ENCODE results near the gene PADI3. TPM values are rescaled to one million over a fixed set of nuclear protein-coding genes. Genes with fewer than 3 reads are reported as not detected.

The PADI3 gene
- total and polyA plus RNA-seq, 2 of the 13 experiments (the other 11 are each of a cell fraction or from before 2014, with no cell fraction given), result not detected

DNA sequence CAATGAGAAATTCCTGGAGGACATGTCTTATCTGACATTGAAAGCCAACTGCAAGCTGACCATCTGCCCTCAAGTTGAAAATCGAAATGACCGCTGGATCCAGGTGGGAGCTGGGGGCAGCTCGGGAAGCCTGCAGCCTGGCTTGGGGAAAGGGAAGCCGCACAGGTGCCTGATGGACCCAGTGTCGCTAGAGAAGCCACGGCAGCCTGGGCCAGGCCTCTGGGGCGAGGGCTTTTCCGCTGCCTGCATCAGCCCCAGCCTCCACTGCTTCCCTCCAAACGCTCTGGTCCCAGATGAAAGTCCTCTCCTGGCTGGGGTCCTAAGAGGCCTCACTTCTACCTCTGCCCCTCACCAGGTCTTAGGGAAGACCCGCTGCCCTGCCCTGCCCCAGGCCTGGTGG is 18.8 kb upstream of the PADI3 start:
- no TSS peak for BruUV-seq (replicated peaks)
- TF ChIP-seq SIX1 (CRISPR knock-in tag; IDR thresholded peaks at IDR 0.05; ENCODE audit: borderline replicate concordance) (no peak), NFE2L1 (CRISPR knock-in tag; IDR thresholded peaks at IDR 0.05; ENCODE audit: borderline replicate concordance) (no peak), MTF2 (CRISPR knock-in tag; IDR thresholded peaks at IDR 0.05; ENCODE audit: borderline replicate concordance) (no peak), ZNF296 (CRISPR knock-in tag; conservative IDR thresholded peaks at IDR 0.05) (no peak), CC2D1A (CRISPR knock-in tag; IDR thresholded peaks at IDR 0.05) (no peak), ARHGAP35 (CRISPR knock-in tag; IDR thresholded peaks at IDR 0.05; ENCODE audit: borderline replicate concordance) (no peak), NCOA1 (CRISPR knock-in tag; IDR thresholded peaks at IDR 0.05) (no peak), ZNF367 (CRISPR knock-in tag; IDR thresholded peaks at IDR 0.05; ENCODE audit: borderline replicate concordance) (no peak)
- in situ Hi-C loops (cut with HindIII; ENCODE audit: extremely low pct_ligation_motif_present, low pct_unique_long_range_greater_than_20kb), result loop anchor here (25.0 kb wide), 1 partner anchor 268 kb away; no protein-coding TSS in a partner anchor
- 0% methylated on average over 6 of the region's 10 CpGs for WGBS (ENCODE audit: low lambda C conversion rate)
- no peak overlapping the region for H2AFZ ChIP-seq (ENCODE audit: low read length)
- ChIA-PET POLR2A (no interaction called here), CTCF (ENCODE audit: low intra/inter-chr PET ratio, low total read pairs) (no interaction called here)
- no peak overlapping the region for H3K4me2 ChIP-seq (ENCODE audit: low read depth, low read length)
- no peak for ATAC-seq
- DNase-seq (ENCODE audit: low spot score), result no peak
- no peaks in the 10 kb centered on the region for H3K4me1 ChIP-seq (ENCODE audit: insufficient read depth, low read length)
- no peak overlapping the region for H3K4me3 ChIP-seq (replicated peaks in 1 of 3; ENCODE audit: insufficient read depth in 1 of 3, low read depth in 2 of 3, low read length in 3 of 3)
- no peak overlapping the region for H3K9ac ChIP-seq (ENCODE audit: insufficient read depth, low read depth, low read length)
- H3K27me3 ChIP-seq (ENCODE audit: control insufficient read depth in 1 of 2, insufficient read depth in 2 of 2, low read length in 2 of 2), result peaks cover 3 to 16% of the 10 kb centered on the region in 2 experiments; a peak in 3 of 5 replicates
- no peak for FAIRE-seq
- H4K20me1 ChIP-seq (ENCODE audit: insufficient read depth, low read length), result no peaks in the 10 kb centered on the region
- H3K79me2 ChIP-seq (ENCODE audit: insufficient read depth, low read length), result no peaks in the 10 kb centered on the region
- intact Hi-C loops (cut with micrococcal nuclease; ENCODE audit: unreplicated experiment), result no loop called here
- no peaks in the 10 kb centered on the region for H3K9me3 ChIP-seq (ENCODE audit: low read length)
- no peaks in the 10 kb centered on the region for H3K36me3 ChIP-seq (replicated peaks in 1 of 2; ENCODE audit: control insufficient read depth in 1 of 2, insufficient read depth in 2 of 2, low read length in 2 of 2)
- no peak overlapping the region for H3K27ac ChIP-seq (ENCODE audit: extremely low read length, insufficient read depth, low read length)

- POLR2A ChIA-PET, result no interaction called here
- Histone ChIP-seq H2AFZ (ENCODE audit: low read length) (no peak overlapping the region), H3K9me3 (ENCODE audit: low read length) (no peaks in the 10 kb centered on the region), H3K36me3 (replicated peaks in 1 of 2; ENCODE audit: control insufficient read depth in 1 of 2, insufficient read depth in 2 of 2, low read length in 2 of 2) (no peaks in the 10 kb centered on the region), H4K20me1 (ENCODE audit: insufficient read depth, low read length) (no peaks in the 10 kb centered on the region), H3K4me1 (ENCODE audit: insufficient read depth, low read length) (no peaks in the 10 kb centered on the region), H3K79me2 (ENCODE audit: insufficient read depth, low read length) (no peaks in the 10 kb centered on the region), H3K4me2 (ENCODE audit: low read depth, low read length) (no peak overlapping the region), H3K27me3 (ENCODE audit: control insufficient read depth in 1 of 2, insufficient read depth in 2 of 2, low read length in 2 of 2) (peaks cover 3 to 13% of the 10 kb centered on the region in 2 experiments; a peak in 3 of 5 replicates), H3K27ac (ENCODE audit: extremely low read length, insufficient read depth, low read length) (no peak overlapping the region), H3K9ac (ENCODE audit: insufficient read depth, low read depth, low read length) (no peak overlapping the region), H3K4me3 (replicated peaks in 1 of 3; ENCODE audit: insufficient read depth in 1 of 3, low read depth in 2 of 3, low read length in 3 of 3) (no peak overlapping the region)
- 59% methylated on average over 5 of the region's 8 CpGs for WGBS (ENCODE audit: low lambda C conversion rate)
- FAIRE-seq, result no peak
- intact Hi-C loops (cut with micrococcal nuclease; ENCODE audit: unreplicated experiment) (no loop called here), in situ Hi-C loops (cut with HindIII; ENCODE audit: extremely low pct_ligation_motif_present, low pct_unique_long_range_greater_than_20kb) (loop anchor here (25.0 kb wide), 1 partner anchor 268 kb away; no protein-coding TSS in a partner anchor)
- ATAC-seq, result no peak
- no TSS peak for BruUV-seq (replicated peaks)
- DNase-seq (ENCODE audit: low spot score), result no peak
- CTCF ChIA-PET (ENCODE audit: low intra/inter-chr PET ratio, low total read pairs), result no interaction called here
- no peak for TF ChIP-seq FIP1L1 (IDR thresholded peaks at IDR 0.05; ENCODE audit: borderline replicate concordance, insufficient read depth, low read depth, low read length)
- TF ChIP-seq SAFB2 (CRISPR knock-in tag; IDR thresholded peaks at IDR 0.05; ENCODE audit: borderline replicate concordance, low read depth), result no peak
- no peak for TF ChIP-seq NFYC (CRISPR knock-in tag; IDR thresholded peaks at IDR 0.05)
- TF ChIP-seq ATF4 (CRISPR knock-in tag; IDR thresholded peaks at IDR 0.05), result no peak
- no peak for TF ChIP-seq NR3C1 (CRISPR knock-in tag; IDR thresholded peaks at IDR 0.05)
- no peak for TF ChIP-seq MTA1 (CRISPR knock-in tag; IDR thresholded peaks at IDR 0.05; ENCODE audit: borderline replicate concordance)
- no peak for TF ChIP-seq ZFP36 (IDR thresholded peaks at IDR 0.05; ENCODE audit: borderline replicate concordance, low read depth, low read length, partially characterized antibody)
- TF ChIP-seq ZBTB7B (CRISPR knock-in tag; IDR thresholded peaks at IDR 0.05), result no peak
- TF ChIP-seq ZNF850 (CRISPR knock-in tag; conservative IDR thresholded peaks at IDR 0.05), result no peak
- no peak for TF ChIP-seq ARID2 (CRISPR knock-in tag; IDR thresholded peaks at IDR 0.05; ENCODE audit: borderline replicate concordance)
Measured at GRCh38 chr1:17230671-17231310, 18.1 kb upstream of the PADI3 start.

Measured in HepG2 (cell line).